Stimulated activated CD4-positive, alpha-beta T cell treated with anti-CD3 and anti-CD28 coated beads, TNF-alpha, amount 100 ng/mL, for 1 hour (primary cell): ENCODE data around the gene CCND3.

ENCODE experiments used
- DNase-seq, 3 donors: peaks; one replicate each; pipeline ENCODE4 v3.0.0-alpha.2; 2020; ENCODE audit warnings: low read depth in 3 of 3, low spot score in 1 of 3

Gene CCND3

DNA sequence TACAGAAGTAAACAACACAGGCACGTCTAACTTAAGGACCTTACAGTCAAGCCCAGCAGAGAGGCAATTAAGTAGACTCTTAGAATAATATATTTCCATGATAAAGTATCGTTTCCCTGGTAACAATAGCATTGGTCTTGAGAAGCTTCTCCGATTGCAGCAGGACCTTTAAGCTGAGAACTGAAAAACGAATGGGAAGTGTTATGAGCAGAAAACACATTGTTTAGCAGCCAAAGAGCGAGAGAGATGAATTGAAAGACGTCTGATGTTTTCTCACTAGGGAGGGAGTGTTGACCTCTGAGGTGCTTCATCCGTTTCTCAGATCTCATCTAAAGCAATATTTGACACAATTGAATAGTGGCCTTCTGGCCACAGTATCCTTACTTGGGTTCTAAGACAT lies 19.5 kb downstream of the CCND3 start:
- DNase-seq: no peak

DNA sequence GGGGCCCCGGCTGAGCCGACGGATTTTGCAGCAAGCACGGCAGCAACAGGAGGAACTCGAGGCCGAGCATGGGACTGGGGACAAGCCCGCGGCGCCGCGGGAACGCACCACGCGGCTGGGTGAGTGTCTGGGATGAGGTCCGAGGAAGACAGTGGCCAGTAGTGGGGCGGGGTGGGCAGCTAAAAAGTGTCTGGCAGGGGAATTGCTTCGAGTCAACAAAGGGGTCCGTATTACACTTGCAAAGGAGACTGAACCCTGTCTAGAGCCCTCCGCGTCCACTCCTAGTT lies 20.0 kb downstream of the CCND3 start:
- DNase-seq: no peak

DNA sequence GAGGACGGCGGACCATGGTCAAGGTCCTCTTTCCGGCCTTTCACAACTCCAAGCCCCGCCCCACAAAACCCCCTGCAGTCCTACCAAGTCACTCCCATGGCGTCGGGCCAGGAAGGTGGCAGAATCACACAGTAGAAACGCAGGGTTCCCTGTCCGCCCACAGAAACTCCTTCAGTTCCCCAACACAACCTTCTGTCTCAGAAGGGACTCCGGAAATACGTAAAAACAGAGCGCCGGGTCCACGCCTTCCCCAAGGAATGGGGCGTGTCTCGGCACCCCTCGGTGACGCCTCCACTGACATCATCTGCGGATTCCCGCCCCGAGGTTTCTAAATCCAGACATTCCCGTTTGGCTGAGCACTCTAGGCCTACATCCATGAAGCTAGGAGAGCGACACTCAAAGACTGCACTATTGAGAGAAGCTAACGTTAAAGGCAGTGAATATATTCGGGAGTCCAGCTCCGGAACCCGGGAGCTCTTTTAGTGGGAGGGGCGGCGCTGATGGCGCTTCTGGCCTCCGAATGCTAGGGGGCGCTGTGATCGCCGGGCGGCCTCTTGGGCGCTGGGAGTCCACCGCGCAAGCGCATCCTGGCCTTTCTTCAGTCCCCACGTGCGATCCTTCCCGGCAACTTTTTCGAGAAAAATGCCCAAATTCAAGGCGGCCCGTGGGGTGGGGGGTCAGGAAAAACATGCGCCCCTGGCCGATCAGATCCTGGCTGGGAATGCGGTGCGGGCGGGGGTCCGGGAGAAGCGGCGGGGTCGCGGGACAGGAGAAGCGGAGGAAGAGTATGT lies 20.5 kb downstream of the CCND3 start, which contains the start of the genes BYSL and MED20:
Gene BYSL (plus strand): TSS at position 579 of the 791 bp plus-strand sequence. CDS start 64 bp downstream, at position 643.
Gene MED20 (minus strand): TSS at position 219 of the 791 bp plus-strand sequence. CDS start 121 bp downstream, at position 98.
- peak; percentile 77 to 96 (median 90) for DNase-seq

DNA sequence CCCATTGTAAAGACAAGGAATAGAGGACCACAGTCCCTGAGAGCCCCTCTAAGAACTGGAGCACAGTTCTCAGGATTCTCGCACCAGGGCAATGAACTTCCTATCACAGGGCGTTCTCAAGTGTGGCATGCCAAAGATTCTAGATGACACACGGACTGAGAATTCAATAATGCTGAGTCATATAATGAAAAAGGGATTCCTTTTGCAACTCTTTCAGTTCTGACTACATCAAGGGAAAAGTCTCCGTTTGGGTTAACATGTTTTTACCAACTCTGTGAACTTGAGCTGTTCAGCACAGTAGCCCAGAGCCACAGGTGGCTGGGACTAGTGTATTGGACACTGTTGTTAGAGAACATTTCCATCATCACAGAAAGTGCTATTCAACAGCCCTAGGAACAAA lies 24.1 kb downstream of the CCND3 start:
- DNase-seq: no peak

DNA sequence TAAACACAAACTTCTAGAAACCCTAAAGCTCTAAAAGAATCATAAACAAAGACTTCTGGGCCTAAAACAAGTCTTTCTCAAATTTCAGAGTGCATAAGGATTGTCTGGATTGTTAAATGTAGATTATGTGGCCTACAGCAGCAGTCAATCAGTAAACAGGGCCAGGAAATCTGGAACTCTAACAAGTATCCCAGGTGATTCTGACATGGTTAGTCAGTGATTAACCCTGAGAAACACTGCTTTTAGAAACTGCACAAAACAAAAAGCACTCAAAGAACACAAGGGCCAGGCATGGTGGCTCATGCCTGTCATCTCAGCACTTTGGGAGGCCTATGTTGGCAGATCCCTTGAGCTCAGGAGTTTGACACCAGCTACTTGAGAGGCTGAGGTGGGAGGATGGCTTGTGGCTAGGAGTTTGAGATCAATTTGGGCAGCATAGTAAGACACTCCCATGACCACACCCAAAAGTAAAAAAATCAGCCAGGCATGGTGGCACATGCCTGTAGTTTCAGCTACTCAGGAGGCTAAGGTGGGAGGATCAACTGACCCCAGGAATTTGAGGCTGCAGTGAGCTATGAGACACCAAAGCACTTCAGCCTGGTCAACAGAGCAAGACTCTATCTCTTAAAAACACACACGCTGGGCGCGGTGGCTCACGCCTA lies 26.6 kb downstream of the CCND3 start:
- DNase-seq: no peak

DNA sequence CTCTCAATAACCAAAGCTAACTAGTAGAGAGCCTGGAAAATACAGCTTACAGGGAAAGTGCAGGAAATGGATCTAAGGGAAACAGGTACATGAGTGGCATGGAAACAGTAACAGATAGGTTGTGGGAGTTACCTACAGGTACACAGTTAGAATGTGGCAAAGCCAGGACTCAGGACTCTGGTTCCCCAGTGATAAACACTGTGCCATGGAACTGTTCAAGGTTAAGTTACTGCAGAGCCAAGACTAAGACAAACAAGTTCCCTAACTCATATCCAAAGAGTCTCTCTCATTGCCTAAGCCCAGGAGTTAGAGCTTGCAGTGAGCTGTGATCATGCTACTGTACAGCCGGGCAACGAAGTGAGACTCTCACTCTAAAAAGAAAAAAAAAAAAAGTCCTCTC lies 27.3 kb downstream of the CCND3 start:
- DNase-seq: no peak

DNA sequence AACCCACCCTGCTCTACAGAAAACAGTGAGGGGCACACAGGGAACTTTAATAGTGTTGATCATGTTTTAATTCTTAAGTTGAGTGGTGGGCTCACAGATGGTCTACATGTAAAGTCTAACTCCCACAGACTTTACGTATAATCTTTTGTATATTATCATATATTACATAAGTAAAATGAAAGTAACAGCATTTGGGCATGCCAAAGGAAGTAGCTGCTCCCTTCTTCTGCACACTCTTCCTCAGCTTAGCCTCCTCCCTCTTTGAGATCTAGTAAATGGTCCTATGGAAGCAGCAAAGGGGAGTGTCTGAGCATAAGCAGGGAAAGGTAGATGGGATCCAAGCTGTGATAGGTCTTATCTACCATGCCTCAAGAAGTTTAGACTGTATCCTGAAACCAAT lies 31.9 kb downstream of the CCND3 start:
- no peak for DNase-seq

DNA sequence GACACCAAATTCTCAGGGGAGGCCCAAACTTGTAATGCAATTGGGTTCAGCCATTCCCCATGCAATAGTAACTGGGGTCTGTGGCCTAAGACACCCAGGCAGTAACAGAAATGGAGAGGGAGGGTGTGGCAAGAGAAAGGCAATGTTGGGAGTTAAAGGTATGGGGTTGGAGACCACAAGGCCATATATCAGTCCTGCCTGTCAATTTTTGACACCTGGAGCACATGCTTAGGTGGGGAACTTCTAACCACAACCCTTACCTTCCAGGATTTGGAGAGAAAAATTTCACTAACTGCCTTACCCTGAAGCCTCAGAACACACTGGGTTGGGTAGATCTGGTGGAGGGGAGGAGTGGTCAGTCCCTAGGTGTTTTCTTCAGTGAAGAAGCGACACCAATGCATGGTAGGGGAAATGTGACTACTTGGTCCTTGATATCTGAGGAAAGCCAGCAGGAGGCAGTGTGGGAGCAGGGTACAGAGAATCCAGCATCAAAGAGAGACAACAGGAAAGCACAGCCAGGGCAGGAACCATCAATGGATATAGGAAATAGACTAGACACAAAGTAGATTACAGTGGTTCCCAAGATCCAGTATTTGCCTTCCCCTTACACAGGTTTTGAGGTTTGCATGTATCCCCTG lies 39.6 kb downstream of the CCND3 start:
- DNase-seq: peak in 2 of 3 donors; percentile 26 to 36

DNA sequence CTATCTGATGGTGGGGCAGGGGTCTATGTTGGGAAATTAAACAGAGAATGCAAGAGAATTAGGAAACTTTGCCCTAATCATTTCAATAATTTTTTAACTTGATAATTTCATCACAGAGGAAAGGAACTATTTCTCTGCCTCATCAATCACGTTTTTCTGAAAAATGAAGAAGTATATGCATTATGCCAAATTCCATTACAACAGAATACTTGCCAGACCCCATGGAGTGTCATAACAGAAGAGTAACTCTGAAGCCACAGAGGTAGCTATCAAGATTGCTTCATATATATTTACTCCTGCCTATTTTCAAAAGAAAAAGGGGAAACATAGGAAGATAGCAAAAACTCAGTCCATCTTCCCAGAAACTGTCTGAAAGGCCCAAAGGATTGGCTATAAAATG lies 40.7 kb downstream of the CCND3 start:
- no peak for DNase-seq

DNA sequence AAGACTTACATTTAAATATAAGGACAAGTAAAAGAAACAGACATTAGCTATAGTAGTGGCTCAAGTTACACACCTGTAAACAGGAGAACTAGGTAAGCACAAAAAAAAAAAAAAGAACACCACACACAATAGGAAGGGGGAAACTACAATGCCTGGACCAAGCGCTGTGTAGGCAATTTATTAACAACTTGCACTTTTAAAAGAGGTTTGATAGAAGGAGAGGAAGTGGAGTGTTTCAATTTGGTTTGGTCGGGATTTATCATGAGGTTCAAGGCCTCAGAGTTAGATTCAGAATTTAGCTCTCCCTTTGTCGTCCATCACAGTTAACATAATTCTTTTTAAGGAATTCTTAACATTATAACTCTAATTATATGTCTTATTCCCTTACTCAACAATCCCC lies 45.3 kb downstream of the CCND3 start:
- no peak for DNase-seq

DNA sequence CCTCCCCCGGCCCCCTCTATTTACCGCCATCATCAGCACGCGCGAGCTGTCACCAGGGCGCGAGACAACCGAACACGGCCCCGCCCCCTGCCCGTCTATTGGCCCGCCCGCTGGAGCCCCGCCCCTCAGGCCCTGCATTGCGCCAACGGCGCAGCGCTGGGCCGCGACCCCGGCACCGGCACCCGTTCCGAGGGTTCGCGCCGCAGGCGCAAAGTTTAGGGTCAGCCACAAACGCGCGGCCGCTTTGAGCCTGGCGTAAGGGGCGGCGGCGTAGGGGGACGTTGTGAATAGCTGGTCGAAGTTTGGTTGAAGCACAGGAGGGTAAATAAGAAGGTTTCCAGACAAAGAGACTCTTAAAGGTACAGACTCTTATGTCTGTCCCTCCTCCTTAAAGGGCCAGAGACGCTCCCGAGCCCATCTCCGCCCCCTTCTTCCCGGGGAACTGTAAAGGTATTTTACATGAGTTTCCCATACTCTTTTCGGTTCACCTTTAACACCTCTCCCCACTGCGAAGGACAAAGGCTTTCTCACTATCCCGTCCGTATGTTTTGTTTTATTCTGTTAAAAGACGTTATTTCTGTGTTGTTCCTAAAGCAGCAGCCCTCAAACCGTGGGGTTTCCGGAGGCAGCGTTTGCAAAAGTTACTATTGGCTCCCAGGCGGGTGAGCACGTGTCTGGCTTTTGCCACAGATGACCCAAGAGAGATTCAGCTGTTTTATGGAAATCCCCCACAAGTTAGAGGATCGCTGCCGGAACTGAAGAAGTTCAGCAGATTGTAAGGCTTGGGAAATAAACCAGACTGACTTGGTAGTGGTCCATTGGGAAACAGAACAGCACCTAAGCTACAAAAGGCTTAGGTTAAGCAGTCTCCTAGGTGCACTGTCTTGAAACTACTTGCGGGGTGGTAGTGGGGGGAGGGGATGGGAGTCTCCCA lies 46.0 kb downstream of the CCND3 start, which contains the start of gene USP49:
Gene USP49 (minus strand): TSS at position 76 of the 934 bp plus-strand sequence. CDS start 88,392 bp downstream, outside the sequence.
- DNase-seq: peak; percentile 67 to 95 (median 78)

DNA sequence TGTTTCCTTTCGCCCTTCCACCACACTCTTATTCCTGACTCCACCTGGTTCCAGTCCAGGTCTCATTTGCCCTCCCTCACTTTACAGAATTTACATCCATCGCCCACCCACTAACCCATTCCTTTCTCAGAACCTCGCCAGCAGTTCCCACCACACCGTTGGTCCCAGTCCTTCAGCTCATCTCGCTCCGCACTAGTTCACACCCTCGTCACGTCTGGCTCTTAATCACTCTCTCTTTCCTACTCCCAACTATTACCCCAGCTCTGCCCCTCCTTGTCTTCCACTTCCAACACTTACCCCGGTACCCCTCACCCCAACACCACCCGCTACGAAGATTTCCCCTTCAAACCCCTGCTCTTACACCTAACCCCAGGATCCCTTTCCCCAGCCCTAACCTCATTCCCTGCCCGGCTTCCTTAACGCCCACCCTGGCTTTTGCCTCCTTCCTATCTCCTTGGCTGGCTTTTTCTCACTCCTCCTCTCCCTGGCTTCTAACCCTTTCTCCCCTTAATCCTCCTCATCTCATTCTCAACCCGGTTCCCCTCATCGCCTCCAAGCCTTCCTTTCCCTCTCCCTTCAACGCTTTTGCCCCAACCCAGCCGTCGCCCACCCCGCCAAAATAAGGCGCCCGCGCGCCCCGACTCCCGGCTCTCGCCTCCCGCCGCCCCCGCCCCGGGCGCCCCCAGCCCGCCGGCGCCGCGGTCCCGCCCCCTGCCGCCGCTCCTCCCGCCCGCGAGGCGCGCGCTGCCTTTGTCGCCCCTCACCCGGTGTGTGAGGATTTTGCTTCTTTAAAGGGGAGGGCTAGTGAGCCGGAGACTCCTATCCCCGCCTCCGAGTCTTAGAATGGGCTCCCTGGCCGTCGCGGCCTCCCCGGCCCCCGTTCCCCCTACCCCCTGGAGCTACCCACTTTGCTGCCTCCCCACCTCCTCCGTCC lies 47.0 kb downstream of the CCND3 start:
- DNase-seq: no peak

DNA sequence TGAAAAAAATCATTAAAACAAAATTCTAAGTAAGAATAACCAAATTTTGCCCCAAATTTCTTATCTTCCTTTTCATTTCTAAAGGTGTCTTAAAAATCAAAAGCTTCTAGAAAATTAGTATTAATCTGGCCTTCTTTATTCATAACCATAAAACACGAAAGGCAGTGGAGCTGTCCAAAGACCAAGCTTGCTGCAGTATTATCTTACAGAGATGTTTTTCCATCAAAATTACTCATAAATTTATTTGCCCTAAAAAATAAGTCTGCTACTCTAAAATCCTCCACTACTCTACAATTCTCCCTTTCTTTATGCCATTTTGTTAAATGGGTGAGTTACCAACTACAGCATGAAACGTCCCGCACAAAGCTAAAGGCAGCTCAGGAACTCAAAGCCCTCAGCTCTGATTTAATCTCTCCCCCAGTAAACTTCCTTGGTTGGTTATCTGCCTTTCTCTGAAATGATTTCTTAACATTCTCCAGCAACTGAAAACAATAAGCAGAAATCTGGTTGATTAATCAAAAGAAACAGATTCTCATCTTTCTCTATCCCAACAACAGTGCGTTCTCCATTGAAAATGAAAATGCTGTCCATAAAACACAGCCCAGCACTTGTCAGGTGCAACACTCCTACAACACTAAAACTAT lies 48.6 kb downstream of the CCND3 start:
- no peak for DNase-seq

DNA sequence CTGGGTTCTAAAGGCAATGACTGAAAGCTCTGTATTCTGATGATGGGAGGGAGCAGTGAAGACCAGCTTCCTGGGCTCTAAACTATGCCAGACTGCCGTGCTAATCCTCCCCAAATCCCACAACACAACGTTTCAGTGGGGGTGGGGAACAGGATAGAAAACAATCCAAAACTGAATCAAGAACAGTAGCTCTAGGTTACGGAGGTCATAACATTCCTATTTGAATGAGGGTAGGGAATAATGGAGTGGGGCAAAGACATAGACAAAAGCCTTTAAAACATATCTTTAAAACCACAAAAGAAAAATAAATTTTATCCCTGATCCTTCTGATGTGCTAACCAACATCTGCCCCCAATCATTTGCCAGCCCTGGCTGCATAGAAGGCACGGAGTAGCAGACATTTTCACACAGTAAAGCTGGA lies 54.3 kb downstream of the CCND3 start:
- no peak for DNase-seq

DNA sequence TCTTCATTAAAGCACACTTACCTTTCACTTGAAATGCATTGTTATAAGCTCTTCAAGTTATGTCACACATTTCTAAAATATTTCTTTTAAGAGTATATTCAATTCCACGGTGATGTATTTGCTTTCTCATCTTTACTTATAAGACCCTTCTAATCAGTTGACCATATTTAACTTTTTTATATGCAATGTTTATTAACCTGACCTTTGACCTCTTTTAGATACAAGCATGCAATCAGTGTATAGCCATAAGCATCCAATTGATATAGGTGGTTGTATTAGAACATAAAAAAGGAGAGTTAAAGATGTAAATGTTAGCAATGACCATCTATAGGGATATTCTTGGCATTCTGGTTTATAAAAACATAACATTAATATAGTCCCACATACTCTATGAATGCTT lies 55.7 kb downstream of the CCND3 start:
- DNase-seq: no peak

DNA sequence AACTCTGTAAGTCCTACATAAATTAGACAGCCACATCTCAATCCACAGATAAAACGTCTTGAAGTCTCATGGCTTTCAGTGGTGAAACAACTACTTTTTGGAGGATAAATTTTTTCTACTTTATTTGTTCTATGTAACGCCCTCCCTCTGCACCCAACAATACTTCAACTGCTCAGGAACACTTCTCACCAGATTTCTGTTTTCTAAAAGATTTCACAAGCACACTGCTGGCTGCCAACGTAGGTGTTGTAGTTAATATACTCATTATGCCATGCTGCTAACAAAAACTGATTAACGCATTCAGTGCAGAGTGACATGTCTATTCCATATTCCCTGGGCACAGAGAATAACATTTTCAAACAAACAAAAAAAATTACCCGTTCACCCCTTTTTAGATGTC lies 56.7 kb downstream of the CCND3 start:
- no peak for DNase-seq
